Esophagus muscularis mucosa (tissue), 4 donors: ENCODE data around the gene ACP4. TPM values are rescaled to one million over a fixed set of nuclear protein-coding genes. Genes with fewer than 3 reads are reported as not detected.
"Not testable (repeated sequence)": the region's sequence is repeated elsewhere in the genome, so short reads cannot be mapped to it uniquely, and the experiment has no call there.

ENCODE experiments used
- DNase-seq: peaks from one replicate; pipeline ENCODE4 v3.0.0-alpha.2; 2017; ENCODE audit errors: extremely low spot score
- H3K27ac ChIP-seq, 4 donors: fragments of 200-600 bp; sonication (generic); replicated peaks in 1 of 4; 1 replicate in 3 of 4; 2 replicates in 1 of 4; pipeline ENCODE4 v1.5.1; 2016 to 2019; ENCODE audit warnings: mild to moderate bottlenecking in 1 of 4
- H3K27me3 ChIP-seq, 4 donors: fragments of 200-600 bp; sonication (generic); one replicate each; pipeline versions ENCODE4 v1.5.1 to v1.6.0; 2016 to 2019
- H3K36me3 ChIP-seq, 4 donors: fragments of 200-600 bp; sonication (generic); one replicate each; pipeline ENCODE4 v1.5.1; 2016 to 2019
- H3K4me1 ChIP-seq, 4 donors: fragments of 200-600 bp; sonication (generic); one replicate each; pipeline ENCODE4 v1.5.1; 2016 to 2019
- H3K4me3 ChIP-seq, 4 donors: fragments of 200-600 bp; sonication (generic); 1 replicate in 2 of 4; 2 replicates in 2 of 4; pipeline ENCODE4 v1.5.1; 2016 to 2019; ENCODE audit warnings: mild to moderate bottlenecking in 4 of 4, moderate library complexity in 1 of 4
- H3K9me3 ChIP-seq, 4 donors: fragments of 200-600 bp; sonication (generic); 1 replicate in 3 of 4; 2 replicates in 1 of 4; pipeline ENCODE4 v1.5.1; 2016 to 2019
- CTCF ChIP-seq, 3 experiments: fragments of 200-600 bp in 2 of 3; fragments of 450-650 bp in 1 of 3; sonication (generic) in 2 of 3; IDR thresholded peaks; one replicate each; pipeline ENCODE4 v1.5.1; 2017 to 2019; ENCODE audit warnings: antibody characterized with exemption in 3 of 3, mild to moderate bottlenecking in 2 of 3, moderate library complexity in 1 of 3
- EP300 ChIP-seq: sonication (generic); formaldehyde crosslinking; IDR thresholded peaks from one replicate; pipeline ENCODE4 v1.6.1; 2017; ENCODE audit warnings: antibody characterized with exemption
- POLR2A ChIP-seq: fragments of 450-650 bp; IDR thresholded peaks from one replicate; pipeline ENCODE4 v1.6.1; 2017; ENCODE audit warnings: antibody characterized with exemption, moderate library complexity, mild to moderate bottlenecking, low read depth
- POLR2AphosphoS5 ChIP-seq, 2 donors: sonication (generic); formaldehyde crosslinking; IDR thresholded peaks; one replicate each; pipeline ENCODE4 v1.6.1; 2017; ENCODE audit warnings: antibody characterized with exemption in 2 of 2
- WGBS: methylation state at CpG from one replicate; pipeline ENCODE4 v1.1.5; 2018; 5-methylcytosine and 5-hydroxymethylcytosine counted together
- intact Hi-C: fragments of 100-400 bp; cut with DNase I; formaldehyde crosslinking; loops from one replicate; pipeline ENCODE4 v1.15.1; 2023
- total RNA-seq, 4 donors: library from RNA; depleted of rRNA; stranded (reverse); fragments of >200 nt; gene quantifications; one replicate each; pipeline versions ENCODE4 v1.1.0 to v1.2.1, GENCODE V29; 2016

The ACP4 gene
- total RNA-seq, 4 donors from 2014 or later, result not detected

DNA sequence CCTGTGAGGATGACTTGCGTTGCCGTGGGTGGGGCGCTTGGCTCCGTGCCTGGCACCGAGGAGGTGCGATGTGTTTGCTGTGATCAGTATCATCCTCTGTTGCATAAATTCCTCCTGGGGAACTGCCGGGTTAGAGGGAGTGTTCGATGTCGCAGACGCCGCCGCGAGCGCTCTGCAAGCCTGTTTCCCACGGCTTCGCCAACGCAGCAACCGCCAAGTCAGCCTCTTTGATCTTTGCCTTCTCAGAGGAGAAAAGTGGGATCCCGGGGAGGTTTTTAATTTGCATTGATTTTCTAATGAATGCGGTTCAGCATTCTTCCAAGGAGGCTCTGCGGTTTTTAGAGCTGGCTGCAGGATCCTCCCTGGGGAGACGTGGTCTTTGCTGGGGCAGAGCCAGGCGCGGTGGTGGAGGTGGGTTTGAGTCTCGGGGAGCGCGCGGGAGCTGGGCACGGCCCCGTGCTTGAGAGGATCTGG, 12.3 kb upstream of the ACP4 start:
- TF ChIP-seq POLR2AphosphoS5 (IDR thresholded peaks at IDR 0.05) (no peak), POLR2A (no peak), EP300 (no peak), CTCF (IDR thresholded peaks at IDR 0.05) (no peak)
- DNase-seq, result no peak
- 0% methylated on average over 4 of the region's 30 CpGs for WGBS
- Histone ChIP-seq H3K36me3 (no peaks in the 10 kb centered on the region), H3K4me1 (no peaks in the 10 kb centered on the region), H3K27me3 (peaks cover 0 to 96% (median 40%) of the 10 kb centered on the region in 4 donors), H3K27ac (no peak overlapping the region), H3K4me3 (no peak overlapping the region), H3K9me3 (peaks cover 0 to 11% (median 6%) of the 10 kb centered on the region in 4 donors)
- intact Hi-C loops, result no loop called here

DNA sequence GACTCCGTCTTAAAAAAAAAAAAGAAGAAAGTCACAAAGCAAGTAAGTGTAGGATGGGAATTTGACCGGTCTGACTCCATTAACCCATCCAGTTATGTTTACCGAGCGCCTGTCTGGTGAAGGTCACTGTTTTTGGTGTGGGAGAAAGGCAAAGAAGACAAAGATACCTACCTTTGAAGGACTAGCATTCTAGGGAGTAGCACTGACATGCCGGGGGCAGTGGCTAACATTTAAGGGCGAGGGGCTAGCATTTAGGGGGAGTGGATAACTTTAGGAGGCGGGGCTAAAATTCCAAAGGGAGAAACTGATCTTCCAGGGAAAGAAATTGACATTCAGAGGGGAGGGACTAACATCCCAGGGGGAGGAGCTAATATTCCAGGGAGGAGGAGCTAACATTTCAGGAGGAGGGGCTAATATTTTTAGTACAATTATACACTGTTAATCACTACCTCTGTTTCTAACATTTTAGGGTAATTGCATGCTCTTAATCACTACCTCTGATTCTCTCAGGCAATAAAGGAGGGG, 11.2 kb upstream of the ACP4 start:
- TF ChIP-seq EP300 (no peak), POLR2A (no peak), POLR2AphosphoS5 (IDR thresholded peaks at IDR 0.05) (no peak), CTCF (IDR thresholded peaks at IDR 0.05) (no peak)
- peaks cover 0 to 9% (median 3%) of the 10 kb centered on the region in 4 donors for H3K4me1 ChIP-seq
- DNase-seq, result no peak
- H3K9me3 ChIP-seq, result peaks cover 0 to 10% (median 6%) of the 10 kb centered on the region in 4 donors
- WGBS, result 51% methylated on average over 7 of the region's 7 CpGs
- no peak overlapping the region for H3K27ac ChIP-seq
- H3K27me3 ChIP-seq, result peaks cover 0 to 91% (median 40%) of the 10 kb centered on the region in 4 donors
- H3K4me3 ChIP-seq, result no peak overlapping the region
- H3K36me3 ChIP-seq, result no peaks in the 10 kb centered on the region
- intact Hi-C loops, result no loop called here

- TF ChIP-seq POLR2A (no peak), CTCF (IDR thresholded peaks at IDR 0.05) (no peak), EP300 (no peak), POLR2AphosphoS5 (IDR thresholded peaks at IDR 0.05) (no peak)
Observed at GRCh38 chr19:50779504-50780457, 10.4 kb upstream of the ACP4 start.

DNA sequence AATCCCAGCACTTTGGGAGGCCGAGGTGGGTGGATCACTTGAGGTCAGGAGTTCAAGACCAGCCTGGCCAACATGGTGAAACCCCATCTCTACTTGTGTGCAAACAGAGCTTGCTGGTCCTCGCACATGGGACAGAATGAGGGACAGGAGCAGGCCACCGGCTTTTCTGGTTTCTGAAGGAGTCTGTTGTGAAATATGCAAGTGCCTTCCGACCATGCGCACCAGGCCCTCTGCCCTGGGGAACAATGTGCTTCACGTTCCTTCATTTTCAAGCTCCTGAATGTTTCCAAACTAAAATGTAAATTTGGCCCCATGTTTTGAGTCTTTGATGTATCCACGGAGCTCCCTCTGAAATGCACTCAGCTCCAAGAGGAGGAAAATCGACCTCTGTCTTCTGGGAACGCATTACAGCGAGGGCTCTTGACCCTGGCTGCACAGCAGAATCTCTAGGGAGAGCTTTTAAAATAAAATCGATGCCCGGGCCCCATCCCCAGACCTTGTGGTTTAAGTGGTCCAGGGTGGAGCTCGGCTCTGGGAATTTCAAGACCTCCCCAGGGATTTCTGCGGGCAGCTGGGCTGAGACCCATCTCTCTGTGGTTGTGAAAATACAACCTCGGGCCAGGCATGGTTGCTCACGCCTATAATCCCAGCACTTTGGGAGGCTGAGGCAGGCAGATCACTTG, 9.3 kb upstream of the ACP4 start:
- intact Hi-C loops, result loop anchor here (5.0 kb wide), 3 partner anchors 59 to 424 kb away; partner anchors contain the start of gene CLEC11A
- no peak overlapping the region for H3K4me3 ChIP-seq
- no peak for TF ChIP-seq EP300
- TF ChIP-seq POLR2AphosphoS5 (IDR thresholded peaks at IDR 0.05), result no peak
- no peak for TF ChIP-seq POLR2A
- no peak for DNase-seq
- H3K27ac ChIP-seq, result no peak overlapping the region
- H3K27me3 ChIP-seq, result peaks cover 0 to 85% (median 36%) of the 10 kb centered on the region in 4 donors
- H3K4me1 ChIP-seq, result peaks cover 0 to 10% (median 4%) of the 10 kb centered on the region in 4 donors
- H3K9me3 ChIP-seq, result peaks cover 0 to 10% (median 6%) of the 10 kb centered on the region in 4 donors
- 61% methylated on average over 16 of the region's 16 CpGs for WGBS
- H3K36me3 ChIP-seq, result no peaks in the 10 kb centered on the region

More at GRCh38 chr19:50779504-50780457, 10.4 kb upstream of the ACP4 start:
- intact Hi-C loops, result loop anchor here (5.0 kb wide), 3 partner anchors 57 to 422 kb away; partner anchors contain the start of gene CLEC11A
- H3K9me3 ChIP-seq, result peaks cover 0 to 10% (median 6%) of the 10 kb centered on the region in 4 donors
- no peak for DNase-seq
- peaks cover 0 to 10% (median 4%) of the 10 kb centered on the region in 4 donors for H3K4me1 ChIP-seq
- WGBS, result 38% methylated on average over 23 of the region's 25 CpGs
- H3K27ac ChIP-seq, result no peak overlapping the region
- no peaks in the 10 kb centered on the region for H3K36me3 ChIP-seq
- peaks cover 0 to 87% (median 39%) of the 10 kb centered on the region in 4 donors for H3K27me3 ChIP-seq
- H3K4me3 ChIP-seq, result no peak overlapping the region

DNA sequence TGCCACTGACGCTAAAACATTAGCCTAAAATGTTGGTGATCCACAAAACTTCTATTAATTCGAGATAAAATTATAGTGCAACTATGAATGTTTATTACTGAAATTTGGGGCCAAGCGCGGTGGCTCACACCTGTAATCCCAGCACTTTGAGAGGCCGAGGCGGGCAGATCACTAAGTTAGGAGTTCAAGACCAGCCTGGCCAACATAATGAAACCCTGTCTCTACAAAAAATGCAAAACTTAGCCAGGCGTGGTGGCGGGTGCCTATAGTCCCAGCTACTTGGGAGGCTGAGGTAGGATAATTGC, 6.4 kb upstream of the ACP4 start:
- DNase-seq, H3K4me3 ChIP-seq, H3K4me1 ChIP-seq, H3K36me3 ChIP-seq, H3K27ac ChIP-seq, H3K9me3 ChIP-seq: not testable (repeated sequence)
- intact Hi-C loops, result loop anchor here (2.0 to 5.0 kb wide), 4 partner anchors 61 to 426 kb away; partner anchors contain the start of gene CLEC11A
- H3K27me3 ChIP-seq, result peaks cover 0 to 77% (median 18%) of the 10 kb centered on the region in 4 donors
- 34% methylated on average over 8 of the region's 8 CpGs for WGBS
